ENCODE data around the gene EYA4.

GRCh38 chr6:133547136-133547535 lies 306.0 kb downstream of the EYA4 start:
- TF ChIP-seq CTCF (IDR thresholded peaks at IDR 0.05; ENCODE audit: extremely low read depth in 1 of 2, insufficient read depth in 1 of 2, low read depth in 1 of 2, low read length in 2 of 2), result no peak
- no peak for TF ChIP-seq MYC (IDR thresholded peaks at IDR 0.05; ENCODE audit: low read depth, low read length)
- no peak for TF ChIP-seq POLR2AphosphoS5 (IDR thresholded peaks at IDR 0.05; ENCODE audit: insufficient read depth, low read depth, low read length)
- no peak for TF ChIP-seq MAX (IDR thresholded peaks at IDR 0.05; ENCODE audit: insufficient read depth, insufficient read length)
- no peak for TF ChIP-seq POLR2A (IDR thresholded peaks at IDR 0.05; ENCODE audit: low read depth, low read length)
- no peak for TF ChIP-seq FOS (IDR thresholded peaks at IDR 0.05; ENCODE audit: borderline replicate concordance, insufficient read depth, low read length)
- TF ChIP-seq EZH2 (IDR thresholded peaks at IDR 0.05; ENCODE audit: borderline replicate concordance, low read depth, low read length, severe bottlenecking), result no peak
- TF ChIP-seq JUN (IDR thresholded peaks at IDR 0.05; ENCODE audit: borderline replicate concordance, insufficient read depth, insufficient read length, low read depth), result no peak
